A549 (cell line): ENCODE data around the gene MME.

Source experiments
- BHLHE40 ChIP-seq: IDR thresholded peaks from 2 replicates; pipeline ENCODE4 v1.6.1; 2012; ENCODE audit warnings: low read depth, low read length, inconsistent platforms
- NFE2L2 ChIP-seq: fragments of 150-350 bp; conservative IDR thresholded peaks from 2 replicates; pipeline ENCODE4 v1.6.1; 2014; ENCODE audit warnings: low read length
- POLR2A ChIP-seq: IDR thresholded peaks from 2 replicates; pipeline ENCODE4 v1.6.1; 2012; ENCODE audit warnings: mild to moderate bottlenecking, low read length
- RFX5 ChIP-seq: fragments of 450-650 bp; IDR thresholded peaks from 2 replicates; pipeline ENCODE4 v1.7.1; 2014; ENCODE audit warnings: antibody characterized with exemption, mild to moderate bottlenecking, moderate library complexity
- SMC3 ChIP-seq: fragments of >200 bp; sonication (Bioruptor Twin); formaldehyde crosslinking; IDR thresholded peaks from 3 replicates; pipeline ENCODE4 v1.6.1; 2018; ENCODE audit warnings: inconsistent platforms
- TF ChIP-seq, protein P1 (sequence below): fragments of >200 bp; sonication (Bioruptor Twin); formaldehyde crosslinking; IDR thresholded peaks from 3 replicates; pipeline ENCODE4 v1.5.1; 2016
- TF ChIP-seq, protein P2 (sequence below): IDR thresholded peaks from 2 replicates; pipeline ENCODE4 v1.6.1; 2012

DNA sequence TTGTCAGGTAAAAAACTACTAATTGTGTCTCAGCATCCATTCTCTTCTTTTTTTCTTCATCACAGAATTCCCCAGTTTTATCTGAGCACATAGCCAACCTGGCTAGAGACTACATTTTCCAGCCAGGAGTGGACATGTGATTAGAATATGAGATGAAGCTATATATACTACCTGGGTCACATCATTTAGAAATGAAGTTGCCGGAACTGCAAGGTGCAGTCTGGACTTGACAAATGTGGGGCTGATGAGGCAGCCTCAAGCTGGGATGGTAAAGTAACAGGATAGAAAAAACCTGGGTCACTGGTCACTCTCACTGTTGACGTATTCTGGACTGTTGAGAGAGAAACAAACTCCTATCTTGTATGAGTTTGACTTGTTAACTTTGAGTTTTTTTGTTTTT, 113.7 kb downstream of the MME start:
- TF ChIP-seq, protein P1, sequence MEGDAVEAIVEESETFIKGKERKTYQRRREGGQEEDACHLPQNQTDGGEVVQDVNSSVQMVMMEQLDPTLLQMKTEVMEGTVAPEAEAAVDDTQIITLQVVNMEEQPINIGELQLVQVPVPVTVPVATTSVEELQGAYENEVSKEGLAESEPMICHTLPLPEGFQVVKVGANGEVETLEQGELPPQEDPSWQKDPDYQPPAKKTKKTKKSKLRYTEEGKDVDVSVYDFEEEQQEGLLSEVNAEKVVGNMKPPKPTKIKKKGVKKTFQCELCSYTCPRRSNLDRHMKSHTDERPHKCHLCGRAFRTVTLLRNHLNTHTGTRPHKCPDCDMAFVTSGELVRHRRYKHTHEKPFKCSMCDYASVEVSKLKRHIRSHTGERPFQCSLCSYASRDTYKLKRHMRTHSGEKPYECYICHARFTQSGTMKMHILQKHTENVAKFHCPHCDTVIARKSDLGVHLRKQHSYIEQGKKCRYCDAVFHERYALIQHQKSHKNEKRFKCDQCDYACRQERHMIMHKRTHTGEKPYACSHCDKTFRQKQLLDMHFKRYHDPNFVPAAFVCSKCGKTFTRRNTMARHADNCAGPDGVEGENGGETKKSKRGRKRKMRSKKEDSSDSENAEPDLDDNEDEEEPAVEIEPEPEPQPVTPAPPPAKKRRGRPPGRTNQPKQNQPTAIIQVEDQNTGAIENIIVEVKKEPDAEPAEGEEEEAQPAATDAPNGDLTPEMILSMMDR, result no peak
- TF ChIP-seq SMC3, result no peak
- TF ChIP-seq POLR2A, result no peak
- TF ChIP-seq NFE2L2, result no peak
- no peak for TF ChIP-seq BHLHE40
- TF ChIP-seq, protein P2, sequence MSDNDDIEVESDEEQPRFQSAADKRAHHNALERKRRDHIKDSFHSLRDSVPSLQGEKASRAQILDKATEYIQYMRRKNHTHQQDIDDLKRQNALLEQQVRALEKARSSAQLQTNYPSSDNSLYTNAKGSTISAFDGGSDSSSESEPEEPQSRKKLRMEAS, result no peak
- TF ChIP-seq RFX5, result no peak
